HG03280 (cell line): ENCODE results near the gene MFAP5.
"Not testable (repeated sequence)": the region's sequence is repeated elsewhere in the genome, so short reads cannot be mapped to it uniquely, and the experiment has no call there.

Experiments used
- ATAC-seq: cut with Tn5 transposase; IDR thresholded peaks from one replicate; pipeline ENCODE4 v1.9.1; 2021; ENCODE audit warnings: mild to moderate bottlenecking, moderate library complexity; ENCODE audit not compliant: unreplicated experiment

The MFAP5 gene

GRCh38 chr12:8676651-8677050, 14.0 kb upstream of the MFAP5 start:
- no peak for ATAC-seq

GRCh38 chr12:8675591-8676036, 13.0 kb upstream of the MFAP5 start:
- no peak for ATAC-seq

DNA sequence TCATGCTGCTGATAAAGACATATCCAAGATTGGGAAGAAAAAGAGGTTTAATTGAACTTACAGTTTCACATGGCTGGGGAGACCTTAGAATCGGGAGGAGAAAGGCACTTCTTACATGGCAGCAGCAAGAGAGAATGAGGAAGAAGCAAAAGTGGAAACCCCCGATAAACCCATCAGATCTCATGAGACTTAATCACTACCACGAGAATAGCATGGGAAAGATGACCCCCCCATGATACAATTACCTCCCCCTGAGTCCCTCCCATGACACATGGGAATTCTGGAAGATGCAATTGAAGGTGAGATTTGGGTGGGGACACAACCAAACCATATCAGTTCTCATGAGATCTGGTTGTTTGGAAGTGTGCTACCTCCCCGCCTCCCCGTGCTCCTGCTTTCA, 9.8 kb upstream of the MFAP5 start:
- no peak for ATAC-seq

GRCh38 chr12:8668441-8668840, 5.8 kb upstream of the MFAP5 start:
- no peak for ATAC-seq

GRCh38 chr12:8667270-8667669, 4.6 kb upstream of the MFAP5 start:
- no peak for ATAC-seq

- no peak for ATAC-seq
Measured at GRCh38 chr12:8665759-8666158, 3.1 kb upstream of the MFAP5 start.

DNA sequence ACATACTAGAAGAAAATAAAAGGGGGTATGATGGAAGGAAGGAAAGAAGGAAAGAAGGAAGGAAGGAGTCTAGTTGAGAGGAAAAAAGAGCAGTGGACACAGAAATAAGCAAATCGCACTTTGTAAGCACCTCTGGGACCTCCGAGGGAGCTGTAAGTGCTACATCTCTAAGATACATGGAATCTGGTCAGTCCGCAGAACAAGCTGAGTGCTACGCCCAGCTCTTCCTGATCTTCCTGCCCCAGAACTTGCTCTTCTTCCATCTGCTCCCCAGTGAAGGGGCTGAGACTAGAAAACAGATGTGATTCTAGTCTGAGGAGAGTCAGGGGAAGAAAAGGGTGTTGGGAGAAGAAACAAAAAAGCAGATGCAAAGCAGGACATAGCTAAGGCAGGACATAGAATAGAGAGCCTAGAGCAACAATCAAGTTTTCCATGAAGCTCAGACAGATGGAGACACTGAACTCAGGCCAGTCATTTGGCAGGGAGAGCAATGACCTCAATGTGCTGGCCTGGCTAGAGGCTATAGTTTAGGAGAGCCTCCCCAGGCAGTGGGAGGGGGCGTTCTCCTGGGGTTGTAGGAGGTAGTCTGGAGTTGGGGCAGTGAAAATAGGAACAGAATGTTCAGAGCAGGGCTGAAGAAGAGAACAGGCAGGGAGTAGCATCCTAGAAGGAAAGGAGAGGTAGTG, 1.7 kb upstream of the MFAP5 start:
- no peak for ATAC-seq

GRCh38 chr12:8661751-8662150, 875 bp downstream of the MFAP5 start:
- no peak for ATAC-seq

- ATAC-seq, result no peak
Measured at GRCh38 chr12:8661016-8661415, 1.6 kb downstream of the MFAP5 start.

GRCh38 chr12:8658346-8658745, 4.3 kb downstream of the MFAP5 start:
- no peak for ATAC-seq

DNA sequence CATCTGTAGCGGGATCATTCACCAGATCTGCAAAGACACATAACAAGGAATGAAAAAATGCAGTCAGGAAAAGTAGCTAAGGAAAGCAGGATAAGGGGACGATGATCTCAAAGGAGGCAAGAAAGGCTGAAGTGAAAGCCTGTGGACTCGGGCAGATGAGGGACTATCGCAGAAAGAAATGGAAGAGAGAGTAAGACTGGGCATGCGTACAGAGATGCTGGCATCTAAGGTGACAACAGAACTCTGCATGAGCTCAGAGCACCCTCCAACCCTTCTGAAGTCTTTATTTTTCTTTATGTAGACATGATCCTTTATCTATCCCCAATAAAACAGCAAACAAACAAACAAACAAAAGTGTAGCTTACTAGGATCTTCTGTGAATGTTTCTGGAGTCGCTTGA, 7.2 kb downstream of the MFAP5 start:
- ATAC-seq, result no peak

- peak; percentile 75 for ATAC-seq
Measured at GRCh38 chr12:8648576-8649205, 13.9 kb downstream of the MFAP5 start.

- no peak for ATAC-seq
Measured at GRCh38 chr12:8647968-8648367, 14.7 kb downstream of the MFAP5 start.

- peak; percentile 65 for ATAC-seq
Measured at GRCh38 chr12:8644345-8645248, 18.0 kb downstream of the MFAP5 start.

DNA sequence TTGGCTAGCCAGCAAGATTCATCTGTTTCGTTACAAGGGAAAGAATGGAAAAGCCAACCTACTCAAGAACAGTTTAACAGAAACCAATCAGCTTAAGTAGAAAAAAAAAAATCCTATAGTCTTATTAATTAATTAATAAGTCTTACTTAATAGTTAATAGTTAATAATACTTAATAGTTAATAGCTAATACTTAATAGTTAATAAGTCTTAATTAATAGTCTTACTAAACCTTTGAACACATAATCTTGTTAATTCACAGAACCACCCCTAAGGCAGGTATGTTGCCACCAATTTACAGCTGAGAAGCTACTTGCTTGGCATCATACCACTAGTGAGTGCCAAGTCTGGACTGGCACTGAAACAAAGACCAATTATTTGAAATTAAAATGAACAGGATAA, 19.9 kb downstream of the MFAP5 start:
- ATAC-seq, result no peak

GRCh38 chr12:8639936-8640335, 22.7 kb downstream of the MFAP5 start:
- ATAC-seq, result no peak

- ATAC-seq, result no peak
Measured at GRCh38 chr12:8638951-8639350, 23.7 kb downstream of the MFAP5 start.

DNA sequence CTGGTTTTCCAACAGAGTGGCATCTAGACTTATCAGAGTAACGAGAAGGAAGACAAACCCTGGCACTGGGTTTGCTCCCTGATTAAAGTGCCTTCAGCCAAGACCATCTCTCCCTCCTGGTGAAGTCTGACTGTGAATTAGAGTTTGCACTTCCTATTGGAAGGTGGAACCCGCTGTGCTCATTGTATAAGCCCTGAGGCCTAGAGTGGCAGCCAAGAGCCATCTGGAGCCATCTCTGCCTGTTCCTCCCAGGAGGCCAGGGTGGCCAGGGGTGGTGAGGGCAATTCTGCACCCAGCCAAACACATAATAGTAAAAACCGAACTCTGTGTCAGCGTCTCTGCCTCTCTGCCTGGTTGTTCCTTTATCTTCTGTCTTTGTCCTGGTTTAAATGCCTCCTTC, 25.0 kb downstream of the MFAP5 start:
- no peak for ATAC-seq

DNA sequence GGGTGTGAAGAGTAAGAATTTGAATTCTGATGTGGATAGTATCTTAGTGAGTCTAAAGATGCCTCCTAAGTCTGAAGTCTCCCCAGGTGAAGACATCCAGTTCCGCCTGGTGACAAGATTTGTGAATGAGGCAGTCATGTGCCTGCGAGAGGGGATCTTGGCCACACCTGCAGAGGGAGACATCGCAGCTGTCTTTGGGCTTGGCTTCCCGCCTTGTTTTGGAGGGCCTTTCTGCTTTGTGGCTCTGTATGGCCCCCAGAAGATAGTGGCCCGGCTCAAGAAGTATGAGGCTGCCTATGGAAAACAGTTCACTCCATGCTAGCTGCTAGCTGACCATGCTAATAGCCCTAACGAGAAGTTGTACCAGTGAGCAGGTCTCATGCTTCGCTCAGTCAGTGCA, 25.4 kb downstream of the MFAP5 start:
- no peak for ATAC-seq

GRCh38 chr12:8636581-8636980, 26.0 kb downstream of the MFAP5 start:
- ATAC-seq, result no peak

GRCh38 chr12:8636007-8636346, 26.6 kb downstream of the MFAP5 start:
- ATAC-seq, result not testable (repeated sequence)
